Activated CD8-positive, alpha-beta memory T cell treated with anti-CD3 and anti-CD28 coated beads, Interleukin-2, amount 50 U/mL, for 1 hour (primary cell): ENCODE results near the gene BAX.
"Not testable (repeated sequence)": the region's sequence is repeated elsewhere in the genome, so short reads cannot be mapped to it uniquely, and the experiment has no call there.

Source experiments
- DNase-seq: peaks from one replicate; pipeline ENCODE4 v3.0.0-alpha.2; 2020; ENCODE audit errors: extremely low read depth

BAX gene

GRCh38 chr19:48954595-48955307 lies at the start of gene BAX:
TSS of gene BAX (plus strand) at chr19:48954875. CDS start at chr19:48954929, 54 bp downstream.
- peak; percentile 21 for DNase-seq

DNA sequence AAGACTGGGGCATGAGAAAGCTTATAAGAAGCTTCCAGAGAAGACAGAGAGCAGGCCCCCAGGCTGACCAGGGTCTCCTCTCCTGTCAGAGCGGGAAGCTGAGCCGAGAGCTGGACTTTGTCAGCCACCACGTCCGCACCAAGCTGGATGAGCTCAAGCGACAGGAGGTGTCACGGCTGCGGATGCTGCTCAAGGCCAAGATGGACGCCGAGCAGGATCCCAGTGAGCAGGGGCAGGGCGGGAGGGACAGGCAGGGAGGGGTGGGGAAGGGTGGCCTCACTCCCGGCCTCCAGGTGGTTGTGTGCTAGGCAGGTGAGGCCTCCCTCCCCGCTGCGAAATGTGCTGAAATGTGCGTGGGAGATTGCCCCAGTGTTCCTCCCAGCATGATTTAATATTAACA lies 49.0 kb upstream of the BAX start:
- no peak for DNase-seq

GRCh38 chr19:48906324-48906723 lies 48.4 kb upstream of the BAX start:
- DNase-seq, result no peak

DNA sequence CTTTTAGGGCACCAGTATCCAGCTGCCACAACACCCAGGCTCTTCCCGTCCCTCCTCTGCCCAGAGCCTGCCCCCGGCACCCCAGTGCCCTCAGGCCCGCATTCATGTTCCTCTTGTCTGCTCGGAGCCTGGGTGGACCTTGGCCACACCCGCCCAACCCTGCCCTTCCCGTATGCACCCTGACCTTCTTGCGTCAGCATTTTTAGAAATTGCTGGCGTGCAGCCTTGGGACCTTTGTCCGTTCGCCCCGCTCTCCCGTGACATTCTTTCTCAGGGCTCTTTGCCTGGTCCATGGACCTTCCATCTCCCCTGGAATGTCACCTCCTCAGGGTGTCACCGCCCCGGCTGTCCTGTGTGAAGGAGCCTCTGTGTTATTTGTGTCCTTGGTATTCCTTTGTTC lies 47.0 kb upstream of the BAX start:
- DNase-seq, result no peak

- DNase-seq, result not testable (repeated sequence)
Measured at GRCh38 chr19:48909424-48910077, 45.1 kb upstream of the BAX start.

DNA sequence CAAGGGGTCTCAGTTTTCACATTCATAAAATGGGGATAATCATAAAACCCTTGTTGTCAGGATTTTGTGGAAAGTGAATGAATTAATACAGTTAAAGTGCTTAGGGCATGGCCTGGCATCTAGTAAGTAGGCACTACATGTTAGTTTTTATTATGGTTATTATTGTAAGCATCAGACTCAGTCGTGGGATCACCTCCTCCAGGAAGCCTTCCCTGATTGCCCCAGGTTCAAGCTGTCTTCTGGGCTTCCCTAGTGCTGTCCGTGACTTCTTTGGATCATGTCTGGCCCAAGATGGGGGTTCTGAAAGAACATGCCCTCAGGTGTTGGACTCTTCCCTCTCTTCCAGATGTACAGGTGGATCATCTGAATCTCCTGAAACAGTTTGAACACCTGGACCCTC lies 43.9 kb upstream of the BAX start:
- DNase-seq, result no peak

DNA sequence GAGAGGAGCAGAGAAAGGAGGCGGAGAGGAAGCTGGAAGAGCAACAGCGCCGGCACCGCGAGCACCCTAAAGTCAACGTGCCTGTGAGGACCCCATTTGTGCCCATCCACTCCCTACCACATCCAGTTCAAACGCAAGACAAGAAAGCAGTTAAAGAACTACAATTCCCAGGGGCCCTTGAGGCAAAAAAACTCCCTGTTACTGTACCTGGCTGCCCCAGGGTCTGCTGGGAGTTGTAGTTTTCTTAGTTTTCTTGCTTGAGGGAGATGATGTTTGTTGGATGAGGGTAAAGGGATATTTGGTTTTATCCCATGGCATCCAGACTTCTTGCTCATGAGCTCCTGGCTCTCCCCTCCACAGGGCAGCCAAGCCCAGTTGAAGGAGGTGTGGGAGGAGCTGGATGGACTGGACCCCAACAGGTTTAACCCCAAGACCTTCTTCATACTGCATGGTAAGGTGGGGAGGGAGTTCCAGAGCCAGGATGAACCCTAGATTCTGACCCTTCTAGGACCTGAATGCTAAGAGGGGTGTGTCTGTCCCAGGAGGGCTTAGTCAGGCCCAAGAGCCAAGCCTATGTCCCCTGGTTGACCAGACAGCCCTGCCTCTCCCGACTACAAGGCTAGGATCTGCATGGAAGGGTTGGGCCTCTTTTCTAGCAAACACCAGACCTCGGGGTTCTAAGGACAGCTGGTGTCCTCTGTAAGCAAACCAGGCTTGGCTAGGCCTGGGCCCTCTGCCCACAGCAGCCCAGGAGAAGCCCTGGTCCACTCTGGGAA lies 41.4 kb upstream of the BAX start:
- DNase-seq, result no peak

DNA sequence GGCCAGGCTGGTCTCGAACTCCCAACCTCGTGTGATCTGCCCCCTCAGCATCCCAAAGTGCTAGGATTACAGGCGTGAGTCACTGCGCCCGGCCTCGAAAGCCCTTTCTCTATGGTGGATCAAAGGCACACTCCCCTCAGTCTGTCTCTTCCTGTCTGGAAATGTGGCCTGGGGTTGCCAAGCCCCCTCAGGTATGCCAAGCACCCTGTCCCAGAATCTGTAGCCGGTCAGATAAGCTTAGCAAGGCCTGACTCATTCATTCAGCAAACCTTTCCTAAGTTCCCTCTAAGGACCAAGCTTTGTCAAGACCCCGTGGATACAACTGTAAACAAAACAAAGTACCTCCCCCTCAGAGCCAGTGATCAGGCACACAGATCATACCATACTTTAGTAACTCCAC lies 40.5 kb upstream of the BAX start:
- no peak for DNase-seq

GRCh38 chr19:48915757-48916156 lies 38.9 kb upstream of the BAX start:
- no peak for DNase-seq

GRCh38 chr19:48918071-48918470 lies 36.6 kb upstream of the BAX start:
- no peak for DNase-seq

DNA sequence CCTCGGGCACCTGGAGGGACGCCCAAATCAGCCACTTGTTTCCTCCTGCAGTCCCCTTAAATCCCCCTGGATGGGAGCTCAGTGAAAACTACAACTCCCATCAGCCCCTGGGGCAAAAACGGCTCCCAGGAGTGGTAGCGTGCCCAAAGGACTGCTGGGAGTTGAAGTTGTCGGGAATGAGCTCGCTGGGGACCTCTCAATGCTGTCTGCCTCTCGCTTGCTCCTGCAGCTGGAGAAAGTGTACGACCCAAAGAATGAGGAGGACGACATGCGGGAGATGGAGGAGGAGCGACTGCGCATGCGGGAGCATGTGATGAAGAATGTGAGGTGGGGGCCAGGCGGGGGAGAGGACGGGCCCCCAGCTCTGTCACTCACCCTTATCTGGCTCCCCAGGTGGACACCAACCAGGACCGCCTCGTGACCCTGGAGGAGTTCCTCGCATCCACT lies 35.9 kb upstream of the BAX start:
- no peak for DNase-seq

DNA sequence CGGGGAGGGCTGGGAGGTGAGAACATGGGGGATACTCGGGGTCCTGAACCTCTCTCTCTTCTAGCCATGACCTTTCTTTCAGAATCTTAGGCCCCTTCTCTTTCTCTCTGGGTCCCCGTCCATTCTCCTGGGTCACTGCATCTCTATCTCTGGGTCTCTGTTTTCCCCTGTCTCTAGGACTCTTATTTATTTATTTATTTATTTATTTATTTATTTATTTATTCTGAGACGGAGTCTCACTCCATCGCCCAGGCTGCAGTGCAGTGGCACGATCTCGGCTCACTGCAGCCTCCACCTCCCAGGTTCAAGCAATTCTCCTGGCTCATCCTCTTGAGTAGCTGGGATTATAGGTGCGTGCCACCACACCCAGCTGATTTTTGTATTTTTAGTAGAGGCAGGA lies 35.4 kb upstream of the BAX start:
- DNase-seq, result not testable (repeated sequence)

DNA sequence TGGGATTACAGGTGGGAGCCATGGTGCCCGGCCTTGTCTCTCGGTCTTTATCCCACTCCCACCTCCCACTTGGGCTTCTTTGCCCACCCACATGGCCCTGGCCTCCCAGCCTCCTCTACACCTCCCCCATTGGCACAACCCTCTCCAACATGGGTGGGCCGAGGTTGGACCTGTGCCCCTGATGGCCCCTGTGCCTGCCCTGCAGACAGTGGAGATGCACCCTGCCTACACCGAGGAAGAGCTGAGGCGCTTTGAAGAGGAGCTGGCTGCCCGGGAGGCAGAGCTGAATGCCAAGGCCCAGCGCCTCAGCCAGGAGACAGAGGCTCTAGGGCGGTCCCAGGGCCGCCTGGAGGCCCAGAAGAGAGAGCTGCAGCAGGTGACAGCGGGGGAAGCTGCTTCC lies 33.7 kb upstream of the BAX start:
- no peak for DNase-seq

GRCh38 chr19:48921721-48922500 lies 32.8 kb upstream of the BAX start:
- DNase-seq, result no peak

DNA sequence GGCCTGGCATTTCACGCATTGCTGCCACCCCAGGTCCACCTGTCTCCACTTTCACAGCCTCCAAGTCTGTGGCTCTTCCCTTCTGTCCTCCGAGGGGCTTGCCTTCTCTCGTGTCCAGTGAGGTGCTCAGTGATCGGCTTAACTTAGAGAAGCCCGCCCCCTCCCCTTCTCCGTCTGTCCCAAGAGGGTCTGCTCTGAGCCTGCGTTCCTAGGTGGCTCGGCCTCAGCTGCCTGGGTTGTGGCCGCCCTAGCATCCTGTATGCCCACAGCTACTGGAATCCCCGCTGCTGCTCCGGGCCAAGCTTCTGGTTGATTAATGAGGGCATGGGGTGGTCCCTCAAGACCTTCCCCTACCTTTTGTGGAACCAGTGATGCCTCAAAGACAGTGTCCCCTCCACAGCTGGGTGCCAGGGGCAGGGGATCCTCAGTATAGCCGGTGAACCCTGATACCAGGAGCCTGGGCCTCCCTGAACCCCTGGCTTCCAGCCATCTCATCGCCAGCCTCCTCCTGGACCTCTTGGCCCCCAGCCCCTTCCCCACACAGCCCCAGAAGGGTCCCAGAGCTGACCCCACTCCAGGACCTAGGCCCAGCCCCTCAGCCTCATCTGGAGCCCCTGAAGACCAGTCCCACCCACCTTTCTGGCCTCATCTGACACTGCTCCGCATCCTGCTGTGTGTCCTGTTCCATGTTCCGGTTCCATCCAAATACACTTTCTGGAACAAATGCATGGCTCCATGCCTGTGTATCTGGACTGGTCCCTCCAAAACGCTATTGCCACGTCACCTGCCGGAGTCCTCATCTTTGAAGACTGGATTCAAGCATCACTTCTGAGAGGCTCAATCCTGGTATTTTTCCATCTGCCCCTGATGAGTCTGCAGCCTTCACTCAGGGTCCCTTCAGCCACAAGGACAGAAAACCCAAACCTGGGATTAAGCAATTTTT lies 31.9 kb upstream of the BAX start:
- no peak for DNase-seq

DNA sequence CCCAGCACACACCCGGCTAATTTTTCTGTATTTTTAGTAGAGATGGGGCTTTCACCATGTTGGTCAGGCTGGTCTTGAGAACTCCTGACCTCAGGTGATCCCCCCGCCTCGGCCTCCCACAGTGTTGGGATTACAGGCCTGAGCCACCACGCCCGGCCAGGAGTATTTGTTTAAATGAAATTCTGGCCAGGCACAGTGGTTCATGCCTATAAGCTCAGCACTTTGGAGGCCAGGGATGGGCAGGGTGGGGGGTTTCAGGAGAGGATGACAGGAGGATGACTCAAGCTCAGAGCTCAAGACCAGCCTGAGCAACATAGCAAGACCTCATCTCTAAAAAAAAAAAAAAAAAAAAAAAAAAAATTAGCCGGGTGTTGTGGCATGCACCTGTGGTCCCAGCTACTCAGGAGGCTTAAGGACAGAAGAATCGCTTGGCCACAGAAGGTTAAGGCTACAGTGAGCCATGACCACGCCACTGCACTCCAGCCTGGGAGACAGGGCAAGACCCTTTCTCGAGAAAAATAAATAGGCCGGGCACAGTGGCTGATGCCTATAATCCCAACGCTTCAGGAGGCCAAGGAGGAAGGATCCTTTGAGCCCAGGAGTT lies 29.3 kb upstream of the BAX start:
- no peak for DNase-seq

GRCh38 chr19:48925890-48926289 lies 28.8 kb upstream of the BAX start:
- not testable (repeated sequence) for DNase-seq

GRCh38 chr19:48926909-48927308 lies 27.8 kb upstream of the BAX start:
- DNase-seq, result no peak

- DNase-seq, result not testable (repeated sequence)
Measured at GRCh38 chr19:48927692-48928091, 27.0 kb upstream of the BAX start.
